ENCODE results near the gene MNAT1. TPM values are rescaled to one million over a fixed set of nuclear protein-coding genes. Genes with fewer than 3 reads are reported as not detected.
A peak's percentile ranks its signal among the peaks of the same experiment; 100 is the strongest.

The MNAT1 gene
- total RNA-seq, 3 donors from 2014 or later = 30.6 to 70.4 (median 50.8) TPM

DNA sequence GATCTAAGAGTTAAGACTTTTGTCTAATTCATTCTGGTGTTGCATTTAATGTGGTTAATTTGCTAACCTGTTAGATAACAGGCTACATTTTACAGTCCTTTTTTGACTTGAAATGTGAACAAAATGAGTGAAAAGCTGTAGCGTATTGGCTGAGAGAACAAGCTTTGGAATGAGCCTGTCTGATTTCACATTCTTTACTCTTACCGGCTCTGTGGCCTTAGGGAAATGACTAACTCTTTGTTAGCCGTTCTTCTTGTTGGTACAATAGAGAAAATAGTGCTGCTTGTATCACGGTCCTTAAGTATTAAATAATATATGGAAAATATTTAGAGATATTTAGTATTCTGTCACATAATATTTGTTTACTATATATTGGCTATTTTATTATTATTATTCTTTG is 1.9 kb downstream of the MNAT1 start:
- intact Hi-C loops (cut with DNase I; ENCODE audit: low total_unique reads) = no loop called here
- H3K4me1 ChIP-seq = peaks cover 3 to 13% of the 10 kb centered on the region in 2 donors
- no peaks in the 10 kb centered on the region for H3K36me3 ChIP-seq
- peak overlapping the region in 1 of 3 donors; percentile 17 for H3K4me3 ChIP-seq
- no peak overlapping the region for H3K27ac ChIP-seq
- no peaks in the 10 kb centered on the region for H3K9me3 ChIP-seq
- TF ChIP-seq POLR2A (IDR thresholded peaks at IDR 0.05) (no peak), POLR2AphosphoS5 (IDR thresholded peaks at IDR 0.05) (no peak)
- TF ChIP-seq, protein P1, sequence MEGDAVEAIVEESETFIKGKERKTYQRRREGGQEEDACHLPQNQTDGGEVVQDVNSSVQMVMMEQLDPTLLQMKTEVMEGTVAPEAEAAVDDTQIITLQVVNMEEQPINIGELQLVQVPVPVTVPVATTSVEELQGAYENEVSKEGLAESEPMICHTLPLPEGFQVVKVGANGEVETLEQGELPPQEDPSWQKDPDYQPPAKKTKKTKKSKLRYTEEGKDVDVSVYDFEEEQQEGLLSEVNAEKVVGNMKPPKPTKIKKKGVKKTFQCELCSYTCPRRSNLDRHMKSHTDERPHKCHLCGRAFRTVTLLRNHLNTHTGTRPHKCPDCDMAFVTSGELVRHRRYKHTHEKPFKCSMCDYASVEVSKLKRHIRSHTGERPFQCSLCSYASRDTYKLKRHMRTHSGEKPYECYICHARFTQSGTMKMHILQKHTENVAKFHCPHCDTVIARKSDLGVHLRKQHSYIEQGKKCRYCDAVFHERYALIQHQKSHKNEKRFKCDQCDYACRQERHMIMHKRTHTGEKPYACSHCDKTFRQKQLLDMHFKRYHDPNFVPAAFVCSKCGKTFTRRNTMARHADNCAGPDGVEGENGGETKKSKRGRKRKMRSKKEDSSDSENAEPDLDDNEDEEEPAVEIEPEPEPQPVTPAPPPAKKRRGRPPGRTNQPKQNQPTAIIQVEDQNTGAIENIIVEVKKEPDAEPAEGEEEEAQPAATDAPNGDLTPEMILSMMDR (IDR thresholded peaks at IDR 0.05) = no peak
- no peak for DNase-seq (ENCODE audit: low spot score in 2 of 2)
- H3K27me3 ChIP-seq = no peaks in the 10 kb centered on the region

DNA sequence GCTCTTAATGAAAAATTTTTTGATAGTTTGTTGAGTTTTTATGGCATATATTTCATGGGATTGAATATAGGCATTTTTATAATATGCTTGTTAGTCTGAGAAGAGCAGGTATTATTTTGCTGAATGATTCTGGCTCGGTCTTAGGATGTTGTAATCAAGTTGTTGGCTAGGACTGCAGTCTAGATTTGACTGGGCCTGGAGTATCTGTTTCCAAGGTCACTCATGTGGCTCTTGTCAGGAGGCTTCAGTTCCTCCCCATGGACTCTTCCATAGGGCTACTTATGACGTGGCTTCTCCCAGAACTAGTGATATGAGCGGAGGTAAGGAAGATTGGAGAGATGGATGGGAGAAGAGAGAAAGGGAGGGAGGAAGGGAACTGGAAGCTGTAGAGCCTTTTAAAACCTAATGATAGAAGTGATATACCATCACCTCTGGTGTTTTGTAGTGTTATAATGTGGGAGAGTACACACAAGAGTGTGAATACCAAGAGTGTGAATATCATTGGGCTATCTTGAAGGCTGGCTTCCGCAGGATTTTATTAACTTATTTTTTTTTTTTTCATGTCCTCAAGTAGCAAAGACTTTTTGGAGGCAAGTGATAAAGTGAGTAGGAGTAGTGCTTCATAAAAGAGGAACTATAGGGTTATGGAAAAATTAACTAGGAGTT is 4.4 kb downstream of the MNAT1 start:
- intact Hi-C loops (cut with DNase I; ENCODE audit: low total_unique reads) = no loop called here
- Histone ChIP-seq H3K4me3 (no peak overlapping the region), H3K4me1 (peaks cover 3 to 13% of the 10 kb centered on the region in 2 donors), H3K27me3 (no peaks in the 10 kb centered on the region), H3K36me3 (no peaks in the 10 kb centered on the region), H3K9me3 (peaks cover 0 to 8% of the 10 kb centered on the region in 2 donors), H3K27ac (no peak overlapping the region)
- no peak for DNase-seq (ENCODE audit: low spot score in 2 of 2)
- TF ChIP-seq POLR2AphosphoS5 (IDR thresholded peaks at IDR 0.05) = no peak
- TF ChIP-seq, protein P1 (IDR thresholded peaks at IDR 0.05) = no peak
- TF ChIP-seq POLR2A (IDR thresholded peaks at IDR 0.05) = no peak

DNA sequence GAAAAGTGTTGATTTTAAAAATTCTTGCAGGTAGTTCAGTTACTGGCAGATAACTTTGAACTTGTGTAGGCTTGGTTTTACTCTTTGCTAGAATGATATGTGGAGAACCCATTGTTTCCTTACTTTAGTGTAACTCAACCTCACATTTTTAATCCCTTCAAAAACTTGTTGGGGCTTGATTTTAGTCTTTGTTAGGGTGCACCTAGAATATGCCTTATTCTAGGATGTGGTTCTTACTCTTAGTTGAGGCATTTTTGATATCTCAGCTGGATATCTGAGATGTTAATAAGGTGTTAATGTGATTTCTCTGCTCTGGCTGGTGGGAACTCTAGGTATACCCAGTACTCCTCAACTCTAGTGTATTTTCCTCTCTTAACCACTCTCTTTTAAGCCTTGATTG is 10.0 kb downstream of the MNAT1 start:
- no peak overlapping the region for H3K27ac ChIP-seq
- peaks cover 0 to 8% of the 10 kb centered on the region in 2 donors for H3K9me3 ChIP-seq
- intact Hi-C loops (cut with DNase I; ENCODE audit: low total_unique reads) = no loop called here
- no peaks in the 10 kb centered on the region for H3K4me1 ChIP-seq
- H3K27me3 ChIP-seq = no peaks in the 10 kb centered on the region
- no peaks in the 10 kb centered on the region for H3K36me3 ChIP-seq
- DNase-seq (ENCODE audit: low spot score in 2 of 2) = no peak
- H3K4me3 ChIP-seq = no peak overlapping the region
- no peak for TF ChIP-seq POLR2AphosphoS5 (IDR thresholded peaks at IDR 0.05)
- no peak for TF ChIP-seq POLR2A (IDR thresholded peaks at IDR 0.05)
- TF ChIP-seq, protein P1 (IDR thresholded peaks at IDR 0.05) = no peak

DNA sequence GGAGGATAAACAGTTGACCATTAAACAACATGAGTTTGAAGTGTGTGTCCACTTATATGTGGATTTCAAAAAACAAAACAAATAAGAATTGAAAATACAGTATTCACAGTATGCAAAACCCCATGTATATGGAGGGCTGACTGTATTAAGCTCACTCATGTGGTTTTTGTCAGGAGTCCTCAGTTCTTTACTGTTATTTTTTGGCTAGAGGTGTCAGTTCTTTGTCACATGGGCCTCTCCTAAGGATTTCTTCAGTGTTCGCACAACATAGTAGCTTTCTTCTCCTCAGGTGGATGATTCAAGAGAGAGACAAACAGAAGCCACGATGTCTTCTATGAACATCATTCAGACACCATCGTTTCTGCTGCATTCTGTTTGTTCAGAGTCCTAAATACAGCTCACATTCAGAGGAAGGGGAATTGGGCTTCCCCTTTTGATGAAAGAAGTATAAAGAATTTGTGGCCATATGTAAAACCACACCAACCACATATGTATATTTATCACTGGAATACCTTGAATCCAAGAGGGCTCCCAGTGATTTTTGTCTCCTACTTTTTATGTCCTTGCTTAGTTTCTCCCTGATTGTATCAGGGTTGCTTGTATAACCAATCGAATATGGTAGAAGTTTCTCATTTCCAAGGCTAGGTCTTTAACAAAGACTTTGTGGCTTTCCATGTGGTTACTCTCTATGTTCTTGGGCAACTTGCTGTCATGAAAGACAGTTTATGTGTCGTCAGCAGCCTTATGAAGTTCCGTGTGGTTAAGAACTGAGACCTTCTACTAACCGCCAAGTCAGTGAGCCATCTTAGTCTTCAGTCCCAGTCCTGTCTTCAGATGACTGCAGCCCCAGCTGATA is 18.9 kb downstream of the MNAT1 start:
- TF ChIP-seq, protein P1 (IDR thresholded peaks at IDR 0.05) = no peak
- DNase-seq (ENCODE audit: low spot score in 2 of 2) = no peak

DNA sequence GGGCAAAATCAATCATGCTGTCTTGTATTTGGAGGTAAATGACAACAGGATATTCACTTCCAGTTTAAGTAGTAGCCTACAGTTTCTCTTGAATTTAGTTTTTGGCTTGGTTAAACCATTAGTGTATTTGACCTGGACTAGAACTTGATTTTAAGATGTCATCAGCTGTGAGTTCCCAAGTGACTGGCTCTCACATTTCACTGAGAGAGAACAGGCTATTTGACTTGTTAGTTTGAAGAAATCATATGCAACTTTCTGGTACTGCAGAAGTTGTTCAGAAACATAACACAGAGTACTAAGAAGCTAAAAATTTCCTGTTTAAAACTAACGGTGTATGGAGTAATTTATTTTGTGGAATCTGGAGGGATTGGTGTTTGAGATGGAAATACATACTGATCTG is 22.3 kb downstream of the MNAT1 start:
- no peaks in the 10 kb centered on the region for H3K27me3 ChIP-seq
- no peak overlapping the region for H3K4me3 ChIP-seq
- intact Hi-C loops (cut with DNase I; ENCODE audit: low total_unique reads) = no loop called here
- H3K4me1 ChIP-seq = no peaks in the 10 kb centered on the region
- no peaks in the 10 kb centered on the region for H3K36me3 ChIP-seq
- TF ChIP-seq POLR2A (IDR thresholded peaks at IDR 0.05) (no peak), POLR2AphosphoS5 (IDR thresholded peaks at IDR 0.05) (no peak)
- TF ChIP-seq, protein P1 (IDR thresholded peaks at IDR 0.05) = no peak
- no peak for DNase-seq (ENCODE audit: low spot score in 2 of 2)
- no peak overlapping the region for H3K27ac ChIP-seq
- no peaks in the 10 kb centered on the region for H3K9me3 ChIP-seq

More for the DNA sequence above, 18.9 kb downstream of the MNAT1 start:
- Histone ChIP-seq H3K9me3 (no peaks in the 10 kb centered on the region), H3K4me3 (no peak overlapping the region), H3K27me3 (no peaks in the 10 kb centered on the region), H3K4me1 (no peaks in the 10 kb centered on the region), H3K27ac (no peak overlapping the region), H3K36me3 (no peaks in the 10 kb centered on the region)
- intact Hi-C loops (cut with DNase I; ENCODE audit: low total_unique reads) = no loop called here
